ENCODE measurements around the gene CSNK1D. TPM values are rescaled to one million over a fixed set of nuclear protein-coding genes. Genes with fewer than 3 reads are reported as not detected.

The CSNK1D gene
- total and polyA plus RNA-seq, 5 donors from 2014 or later: 41.2 to 333 (median 49.0) TPM

DNA sequence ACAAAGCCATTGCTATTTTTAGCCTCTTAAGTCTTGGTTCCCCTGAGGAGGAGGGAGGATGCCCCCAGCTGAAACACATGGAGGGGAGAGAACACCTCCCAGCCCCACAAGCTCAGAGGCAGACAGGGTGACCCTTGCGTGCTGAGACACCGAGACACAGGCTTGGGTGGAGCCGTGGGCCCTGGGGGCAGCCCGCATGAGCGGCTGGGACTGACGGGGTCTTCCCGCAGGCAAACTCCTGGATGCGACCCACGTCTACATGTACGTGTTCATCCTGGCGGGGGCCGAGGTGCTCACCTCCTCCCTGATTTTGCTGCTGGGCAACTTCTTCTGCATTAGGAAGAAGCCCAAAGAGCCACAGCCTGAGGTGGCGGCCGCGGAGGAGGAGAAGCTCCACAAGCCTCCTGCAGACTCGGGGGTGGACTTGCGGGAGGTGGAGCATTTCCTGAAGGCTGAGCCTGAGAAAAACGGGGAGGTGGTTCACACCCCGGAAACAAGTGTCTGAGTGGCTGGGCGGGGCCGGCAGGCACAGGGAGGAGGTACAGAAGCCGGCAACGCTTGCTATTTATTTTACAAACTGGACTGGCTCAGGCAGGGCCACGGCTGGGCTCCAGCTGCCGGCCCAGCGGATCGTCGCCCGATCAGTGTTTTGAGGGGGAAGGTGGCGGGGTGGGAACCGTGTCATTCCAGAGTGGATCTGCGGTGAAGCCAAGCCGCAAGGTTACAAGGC, 34.9 kb downstream of the CSNK1D start:
- H3K4me1 ChIP-seq (ENCODE audit: control insufficient read depth, insufficient read depth, low read length, poor library complexity, severe bottlenecking): peaks cover 55% of the 10 kb centered on the region
- H3K27me3 ChIP-seq (ENCODE audit: control insufficient read depth, insufficient read depth, low read length): no peaks in the 10 kb centered on the region
- no peaks in the 10 kb centered on the region for H3K9me3 ChIP-seq (ENCODE audit: control insufficient read depth in 2 of 2, low read length in 2 of 2)
- Mint-ChIP-seq H3K27me3 (no peaks in the 10 kb centered on the region), H3K4me1 (peaks cover 0 to 53% (median 15%) of the 10 kb centered on the region in 4 donors), H3K4me3 (peak overlapping the region; percentile 79 to 88 (median 82)), H3K27ac (peak overlapping the region; percentile 34 to 88 (median 82)), H3K36me3 (no peaks in the 10 kb centered on the region), H3K9me3 (no peaks in the 10 kb centered on the region)
- H3K4me3 ChIP-seq (ENCODE audit: low read depth, low read length): peak overlapping the region; percentile 37
- H3K36me3 ChIP-seq (ENCODE audit: control insufficient read depth, insufficient read depth, low read length): peaks cover 13% of the 10 kb centered on the region
- H3K27ac ChIP-seq (ENCODE audit: insufficient read depth, low read length, poor library complexity, severe bottlenecking): peak overlapping the region; percentile 67
- DNase-seq: peak; percentile 64 to 91 (median 70)
- ATAC-seq (ENCODE audit: low read depth in 2 of 2): peak; percentile 54 to 58

DNA sequence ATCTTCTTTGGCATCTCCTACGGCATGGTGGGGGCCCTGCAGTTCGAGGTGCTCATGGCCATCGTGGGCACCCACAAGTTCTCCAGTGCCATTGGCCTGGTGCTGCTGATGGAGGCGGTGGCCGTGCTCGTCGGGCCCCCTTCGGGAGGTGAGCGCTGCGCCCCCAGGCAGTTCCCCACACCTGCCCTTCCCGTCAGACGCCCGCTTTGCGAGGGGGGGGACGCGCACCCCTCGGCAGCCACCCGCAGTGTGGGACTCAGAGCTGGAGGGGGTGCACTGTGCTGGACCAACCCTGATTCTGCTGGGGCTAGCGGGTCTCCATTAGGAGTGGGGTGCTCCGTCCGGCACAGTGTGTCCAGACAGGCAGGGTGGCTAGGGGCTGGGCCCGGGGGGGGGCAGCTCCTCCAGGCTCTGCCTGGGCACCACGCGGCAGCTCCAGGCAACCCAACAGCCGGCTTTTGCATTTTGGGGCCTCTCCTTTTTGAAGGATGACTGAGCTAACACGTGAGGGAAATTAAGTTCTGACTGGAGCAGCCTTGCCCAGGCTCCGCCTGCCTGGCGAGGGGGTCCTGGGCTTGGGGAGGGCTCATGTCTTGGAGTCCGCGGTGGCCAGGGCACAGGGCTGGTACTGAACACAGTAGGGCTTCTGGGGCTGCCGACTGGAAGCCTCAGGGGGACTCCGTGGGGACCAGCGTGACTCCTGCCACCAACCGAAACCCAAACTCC, 35.6 kb downstream of the CSNK1D start:
- Mint-ChIP-seq H3K36me3 (no peaks in the 10 kb centered on the region), H3K27ac (no peak overlapping the region), H3K4me3 (peak overlapping the region in 3 of 4 donors; percentile 81 to 88 (median 83)), H3K9me3 (no peaks in the 10 kb centered on the region), H3K4me1 (peaks cover 0 to 53% (median 18%) of the 10 kb centered on the region in 4 donors), H3K27me3 (no peaks in the 10 kb centered on the region)
- Histone ChIP-seq H3K27ac (ENCODE audit: insufficient read depth, low read length, poor library complexity, severe bottlenecking) (peak overlapping the region; percentile 67), H3K27me3 (ENCODE audit: control insufficient read depth, insufficient read depth, low read length) (no peaks in the 10 kb centered on the region), H3K36me3 (ENCODE audit: control insufficient read depth, insufficient read depth, low read length) (peaks cover 6% of the 10 kb centered on the region), H3K9me3 (ENCODE audit: control insufficient read depth in 2 of 2, low read length in 2 of 2) (no peaks in the 10 kb centered on the region), H3K4me3 (ENCODE audit: low read depth, low read length) (peak overlapping the region; percentile 37), H3K4me1 (ENCODE audit: control insufficient read depth, insufficient read depth, low read length, poor library complexity, severe bottlenecking) (peaks cover 55% of the 10 kb centered on the region)
- no peak for DNase-seq
- ATAC-seq (ENCODE audit: low read depth in 2 of 2): no peak

DNA sequence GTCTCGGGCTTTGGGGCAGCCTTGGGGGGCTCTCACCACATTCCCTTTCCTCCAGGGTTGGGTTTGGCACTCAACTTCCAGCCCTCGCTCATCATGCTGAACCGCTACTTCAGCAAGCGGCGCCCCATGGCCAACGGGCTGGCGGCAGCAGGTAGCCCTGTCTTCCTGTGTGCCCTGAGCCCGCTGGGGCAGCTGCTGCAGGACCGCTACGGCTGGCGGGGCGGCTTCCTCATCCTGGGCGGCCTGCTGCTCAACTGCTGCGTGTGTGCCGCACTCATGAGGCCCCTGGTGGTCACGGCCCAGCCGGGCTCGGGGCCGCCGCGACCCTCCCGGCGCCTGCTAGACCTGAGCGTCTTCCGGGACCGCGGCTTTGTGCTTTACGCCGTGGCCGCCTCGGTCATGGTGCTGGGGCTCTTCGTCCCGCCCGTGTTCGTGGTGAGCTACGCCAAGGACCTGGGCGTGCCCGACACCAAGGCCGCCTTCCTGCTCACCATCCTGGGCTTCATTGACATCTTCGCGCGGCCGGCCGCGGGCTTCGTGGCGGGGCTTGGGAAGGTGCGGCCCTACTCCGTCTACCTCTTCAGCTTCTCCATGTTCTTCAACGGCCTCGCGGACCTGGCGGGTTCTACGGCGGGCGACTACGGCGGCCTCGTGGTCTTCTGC, 36.3 kb downstream of the CSNK1D start:
- no peak overlapping the region for H3K27ac ChIP-seq (ENCODE audit: insufficient read depth, low read length, poor library complexity, severe bottlenecking)
- H3K4me3 Mint-ChIP-seq: peak overlapping the region in 1 of 4 donors; percentile 9

DNA sequence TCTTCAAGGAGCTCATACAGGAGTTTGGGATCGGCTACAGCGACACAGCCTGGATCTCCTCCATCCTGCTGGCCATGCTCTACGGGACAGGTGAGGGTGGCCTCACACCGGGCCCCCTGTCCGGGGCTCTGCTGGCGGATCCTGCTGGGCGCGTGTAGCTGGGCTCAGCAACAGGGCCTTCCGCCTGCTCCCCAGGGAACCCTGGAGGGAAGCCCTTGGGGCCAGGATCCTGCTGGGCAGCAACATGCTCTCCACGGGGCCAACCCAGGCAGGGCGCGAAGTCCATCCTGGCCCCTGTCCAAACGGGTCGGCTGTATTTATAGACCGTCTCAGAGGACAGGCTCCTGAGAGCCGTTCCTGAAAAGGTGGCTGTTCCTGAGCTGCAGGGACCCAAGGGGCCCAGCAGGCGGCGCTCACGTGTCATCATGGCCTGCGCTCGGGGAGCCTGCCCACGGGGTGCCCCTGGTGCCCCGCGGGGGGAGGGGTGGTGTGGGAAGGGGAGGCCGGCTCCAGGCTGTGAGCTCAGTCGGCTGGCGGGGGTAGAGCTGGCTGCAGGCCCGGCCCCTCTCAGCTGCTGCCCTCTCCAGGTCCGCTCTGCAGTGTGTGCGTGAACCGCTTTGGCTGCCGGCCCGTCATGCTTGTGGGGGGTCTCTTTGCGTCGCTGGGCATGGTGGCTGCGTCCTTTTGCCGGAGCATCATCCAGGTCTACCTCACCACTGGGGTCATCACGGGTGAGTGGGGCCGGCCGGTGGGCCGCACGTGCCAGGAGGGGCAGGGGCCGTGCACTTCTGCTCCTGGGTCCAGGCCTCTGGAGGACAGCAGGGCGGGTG, 37.1 kb downstream of the CSNK1D start:
- no peaks in the 10 kb centered on the region for H3K27me3 Mint-ChIP-seq
- H3K4me1 Mint-ChIP-seq: peaks cover 0 to 40% (median 14%) of the 10 kb centered on the region in 4 donors

More for the DNA sequence above, 36.3 kb downstream of the CSNK1D start:
- Histone ChIP-seq H3K9me3 (ENCODE audit: control insufficient read depth in 2 of 2, low read length in 2 of 2) (no peaks in the 10 kb centered on the region), H3K27me3 (ENCODE audit: control insufficient read depth, insufficient read depth, low read length) (no peaks in the 10 kb centered on the region), H3K36me3 (ENCODE audit: control insufficient read depth, insufficient read depth, low read length) (no peaks in the 10 kb centered on the region), H3K4me1 (ENCODE audit: control insufficient read depth, insufficient read depth, low read length, poor library complexity, severe bottlenecking) (peaks cover 55% of the 10 kb centered on the region), H3K4me3 (ENCODE audit: low read depth, low read length) (no peak overlapping the region)
- Mint-ChIP-seq H3K36me3 (no peaks in the 10 kb centered on the region), H3K27ac (peak overlapping the region in 1 of 3 donors; percentile 20), H3K27me3 (no peaks in the 10 kb centered on the region), H3K4me1 (peaks cover 0 to 47% (median 16%) of the 10 kb centered on the region in 4 donors), H3K9me3 (no peaks in the 10 kb centered on the region)
- ATAC-seq (ENCODE audit: low read depth in 2 of 2) (no peak), DNase-seq (no peak)

DNA sequence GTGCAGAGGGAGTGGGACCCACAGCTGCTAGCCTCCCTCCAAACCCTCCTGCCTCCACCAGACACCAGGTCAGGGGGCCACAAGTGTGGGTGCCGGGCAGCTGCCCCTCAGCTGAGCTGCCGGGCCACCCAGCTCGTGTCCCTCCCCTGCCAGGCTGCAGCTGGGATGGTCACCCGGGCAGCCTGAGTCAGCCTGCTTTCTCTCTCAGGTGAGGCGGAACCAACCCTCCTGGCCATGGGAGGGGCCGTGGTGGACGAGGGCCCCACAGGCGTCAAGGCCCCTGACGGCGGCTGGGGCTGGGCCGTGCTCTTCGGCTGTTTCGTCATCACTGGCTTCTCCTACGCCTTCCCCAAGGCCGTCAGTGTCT, 37.7 kb downstream of the CSNK1D start:
- H3K27me3 ChIP-seq (ENCODE audit: control insufficient read depth, insufficient read depth, low read length): no peaks in the 10 kb centered on the region
- H3K4me1 ChIP-seq (ENCODE audit: control insufficient read depth, insufficient read depth, low read length, poor library complexity, severe bottlenecking): peaks cover 56% of the 10 kb centered on the region
- Mint-ChIP-seq H3K4me1 (peaks cover 0 to 34% (median 14%) of the 10 kb centered on the region in 4 donors), H3K36me3 (no peaks in the 10 kb centered on the region), H3K27me3 (no peaks in the 10 kb centered on the region), H3K4me3 (peak overlapping the region in 1 of 4 donors; percentile 54), H3K27ac (no peak overlapping the region), H3K9me3 (no peaks in the 10 kb centered on the region)
- no peak overlapping the region for H3K27ac ChIP-seq (ENCODE audit: insufficient read depth, low read length, poor library complexity, severe bottlenecking)
- no peaks in the 10 kb centered on the region for H3K9me3 ChIP-seq (ENCODE audit: control insufficient read depth in 2 of 2, low read length in 2 of 2)
- no peak overlapping the region for H3K4me3 ChIP-seq (ENCODE audit: low read depth, low read length)
- no peaks in the 10 kb centered on the region for H3K36me3 ChIP-seq (ENCODE audit: control insufficient read depth, insufficient read depth, low read length)
- DNase-seq (no peak), ATAC-seq (ENCODE audit: low read depth in 2 of 2) (no peak)

More for the DNA sequence above, 37.1 kb downstream of the CSNK1D start:
- no peak overlapping the region for H3K27ac ChIP-seq (ENCODE audit: insufficient read depth, low read length, poor library complexity, severe bottlenecking)
- Mint-ChIP-seq H3K4me3 (peak overlapping the region in 2 of 4 donors; percentile 49 to 54), H3K9me3 (no peaks in the 10 kb centered on the region), H3K27ac (no peak overlapping the region), H3K36me3 (no peaks in the 10 kb centered on the region)
- peaks cover 56% of the 10 kb centered on the region for H3K4me1 ChIP-seq (ENCODE audit: control insufficient read depth, insufficient read depth, low read length, poor library complexity, severe bottlenecking)
- H3K4me3 ChIP-seq (ENCODE audit: low read depth, low read length): no peak overlapping the region
- H3K27me3 ChIP-seq (ENCODE audit: control insufficient read depth, insufficient read depth, low read length): no peaks in the 10 kb centered on the region
- ATAC-seq (ENCODE audit: low read depth in 2 of 2): peak; percentile 29 to 32
- peak; percentile 47 to 72 (median 70) for DNase-seq
- no peaks in the 10 kb centered on the region for H3K36me3 ChIP-seq (ENCODE audit: control insufficient read depth, insufficient read depth, low read length)
- H3K9me3 ChIP-seq (ENCODE audit: control insufficient read depth in 2 of 2, low read length in 2 of 2): no peaks in the 10 kb centered on the region

DNA sequence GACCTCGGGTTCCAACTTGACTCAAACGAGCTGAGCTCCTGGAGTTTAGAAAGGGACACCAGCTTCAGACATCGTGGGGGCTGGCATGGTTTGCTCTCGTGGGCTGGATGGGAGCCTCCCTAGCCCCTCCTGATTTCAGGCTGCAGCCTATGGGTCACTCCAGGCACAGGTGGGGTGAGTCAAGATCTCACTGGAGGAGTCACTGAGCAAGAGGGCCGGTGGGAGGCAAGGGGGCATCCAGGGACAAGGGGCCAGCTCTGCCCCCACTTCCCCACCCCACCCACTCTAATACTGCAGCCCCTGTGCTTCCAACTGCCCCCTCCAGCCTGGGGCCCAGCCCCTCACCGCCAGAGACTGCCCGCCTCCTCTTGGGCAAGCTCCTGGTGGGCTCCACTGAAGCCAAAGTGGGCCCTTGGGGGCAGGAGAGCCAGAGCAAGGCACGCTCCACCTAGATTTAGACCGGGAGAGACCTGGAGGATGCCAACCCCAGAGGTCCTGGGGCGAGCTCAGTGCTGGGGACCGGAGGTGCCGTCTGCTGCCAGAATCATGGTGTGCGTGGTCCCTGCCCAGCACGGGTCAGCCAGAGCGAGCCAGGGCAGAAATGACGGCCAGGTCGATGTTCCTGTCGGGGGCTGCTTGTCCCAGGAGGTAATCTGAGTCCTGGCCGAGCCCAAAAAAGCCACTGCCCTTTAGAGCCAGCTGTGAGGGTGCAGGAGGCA, 38.3 kb downstream of the CSNK1D start:
- no peak overlapping the region for H3K27ac ChIP-seq (ENCODE audit: insufficient read depth, low read length, poor library complexity, severe bottlenecking)

More for the DNA sequence above, 38.3 kb downstream of the CSNK1D start:
- Histone ChIP-seq H3K9me3 (ENCODE audit: control insufficient read depth in 2 of 2, low read length in 2 of 2) (no peaks in the 10 kb centered on the region), H3K4me3 (ENCODE audit: low read depth, low read length) (no peak overlapping the region), H3K36me3 (ENCODE audit: control insufficient read depth, insufficient read depth, low read length) (no peaks in the 10 kb centered on the region), H3K4me1 (ENCODE audit: control insufficient read depth, insufficient read depth, low read length, poor library complexity, severe bottlenecking) (peaks cover 56% of the 10 kb centered on the region), H3K27me3 (ENCODE audit: control insufficient read depth, insufficient read depth, low read length) (no peaks in the 10 kb centered on the region)
- no peak for ATAC-seq (ENCODE audit: low read depth in 2 of 2)
- no peaks in the 10 kb centered on the region for H3K36me3 Mint-ChIP-seq
- no peak for DNase-seq
- peak overlapping the region; percentile 5 to 75 (median 32) for H3K27ac Mint-ChIP-seq
- no peaks in the 10 kb centered on the region for H3K9me3 Mint-ChIP-seq
- peak overlapping the region in 2 of 4 donors; percentile 22 to 47 for H3K4me3 Mint-ChIP-seq
- no peaks in the 10 kb centered on the region for H3K27me3 Mint-ChIP-seq
- H3K4me1 Mint-ChIP-seq: peaks cover 0 to 31% (median 14%) of the 10 kb centered on the region in 4 donors
